Upper lobe of left lung (tissue), 4 donors: Measurements from ENCODE around the gene AP2A2.

Experiments used
- EP300 ChIP-seq, 4 donors: sonication (generic); formaldehyde crosslinking; IDR thresholded peaks; one replicate each; pipeline ENCODE4 v1.5.1; 2017; ENCODE audit warnings: antibody characterized with exemption in 4 of 4, control low read depth in 2 of 4
- POLR2A ChIP-seq, 4 donors: fragments of 450-650 bp; IDR thresholded peaks; one replicate each; pipeline ENCODE4 v1.5.1; 2016 to 2017; ENCODE audit warnings: antibody characterized with exemption in 4 of 4, mild to moderate bottlenecking in 2 of 4
- TF ChIP-seq, protein P1 (sequence below), 6 experiments: fragments of 450-650 bp in 4 of 6; fragments of 200-600 bp in 2 of 6; sonication (generic) in 2 of 6; IDR thresholded peaks; one replicate each; pipeline ENCODE4 v1.5.1; 2016 to 2019; ENCODE audit warnings: antibody characterized with exemption in 6 of 6

DNA sequence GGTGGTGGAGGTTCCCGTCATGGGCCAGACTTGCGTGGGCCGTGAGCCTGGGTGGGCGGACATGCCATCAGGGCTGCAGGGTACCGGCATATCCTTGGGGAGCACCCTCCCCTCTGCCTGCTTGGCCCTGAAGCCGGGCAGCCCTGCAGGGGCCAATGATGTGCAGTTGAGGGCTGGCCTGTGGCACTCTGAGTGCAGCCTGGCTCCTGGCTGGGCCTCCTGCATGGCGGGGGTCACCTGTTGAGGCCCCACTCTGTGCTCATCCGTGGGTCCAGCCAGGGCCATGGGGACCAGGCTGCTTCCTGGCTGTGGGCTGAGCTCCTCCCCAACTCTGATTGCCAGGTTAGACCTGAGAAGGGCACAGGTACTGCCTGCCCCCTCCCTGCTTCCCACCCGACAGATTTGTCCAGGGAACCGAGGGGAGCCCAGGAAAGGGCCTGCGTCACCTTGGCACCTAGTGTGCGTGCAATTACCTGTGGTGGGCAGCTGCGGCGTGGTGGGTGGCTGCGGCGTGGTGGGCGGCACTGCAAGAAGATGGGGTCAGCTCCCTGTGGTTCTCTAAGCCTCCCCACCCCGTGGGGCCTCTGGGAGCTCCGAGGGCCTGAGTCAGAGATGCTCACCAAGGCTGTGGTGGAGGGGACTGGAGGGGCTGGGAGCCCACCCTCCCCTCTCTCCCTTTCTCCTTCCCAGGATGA is 94.7 kb downstream of the AP2A2 start:
- TF ChIP-seq POLR2A (IDR thresholded peaks at IDR 0.05) (no peak), EP300 (IDR thresholded peaks at IDR 0.05) (no peak)
- TF ChIP-seq, protein P1, sequence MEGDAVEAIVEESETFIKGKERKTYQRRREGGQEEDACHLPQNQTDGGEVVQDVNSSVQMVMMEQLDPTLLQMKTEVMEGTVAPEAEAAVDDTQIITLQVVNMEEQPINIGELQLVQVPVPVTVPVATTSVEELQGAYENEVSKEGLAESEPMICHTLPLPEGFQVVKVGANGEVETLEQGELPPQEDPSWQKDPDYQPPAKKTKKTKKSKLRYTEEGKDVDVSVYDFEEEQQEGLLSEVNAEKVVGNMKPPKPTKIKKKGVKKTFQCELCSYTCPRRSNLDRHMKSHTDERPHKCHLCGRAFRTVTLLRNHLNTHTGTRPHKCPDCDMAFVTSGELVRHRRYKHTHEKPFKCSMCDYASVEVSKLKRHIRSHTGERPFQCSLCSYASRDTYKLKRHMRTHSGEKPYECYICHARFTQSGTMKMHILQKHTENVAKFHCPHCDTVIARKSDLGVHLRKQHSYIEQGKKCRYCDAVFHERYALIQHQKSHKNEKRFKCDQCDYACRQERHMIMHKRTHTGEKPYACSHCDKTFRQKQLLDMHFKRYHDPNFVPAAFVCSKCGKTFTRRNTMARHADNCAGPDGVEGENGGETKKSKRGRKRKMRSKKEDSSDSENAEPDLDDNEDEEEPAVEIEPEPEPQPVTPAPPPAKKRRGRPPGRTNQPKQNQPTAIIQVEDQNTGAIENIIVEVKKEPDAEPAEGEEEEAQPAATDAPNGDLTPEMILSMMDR (IDR thresholded peaks at IDR 0.05), result no peak
